NCI-H82 treated with DMSO at 0.1 percent for 48 hours (cell line): ENCODE measurements around the gene MMD2.
"Not testable (repeated sequence)": the region's sequence is repeated elsewhere in the genome, so short reads cannot be mapped to it uniquely, and the experiment has no call there.

Experiments
- DNase-seq: peaks from one replicate; lab custom pipeline; 2025; ENCODE audit not compliant: unreplicated experiment; lab: John Stamatoyannopoulos, UW

MMD2 gene

GRCh38 chr7:4895766-4896165, 63.2 kb downstream of the MMD2 start:
- DNase-seq, result no peak

GRCh38 chr7:4894482-4894881, 64.5 kb downstream of the MMD2 start:
- DNase-seq, result no peak

GRCh38 chr7:4893929-4894475, 65.0 kb downstream of the MMD2 start:
- no peak for DNase-seq

GRCh38 chr7:4893188-4893587, 65.8 kb downstream of the MMD2 start:
- DNase-seq, result not testable (repeated sequence)

GRCh38 chr7:4891522-4891921, 67.5 kb downstream of the MMD2 start:
- DNase-seq, result not testable (repeated sequence)

- DNase-seq, result no peak
Measured at GRCh38 chr7:4889682-4890081, 69.3 kb downstream of the MMD2 start.

- DNase-seq, result no peak
Measured at GRCh38 chr7:4888161-4888560, 70.8 kb downstream of the MMD2 start.

GRCh38 chr7:4886671-4887070, 72.3 kb downstream of the MMD2 start:
- no peak for DNase-seq

- DNase-seq, result no peak
Measured at GRCh38 chr7:4885317-4885807, 73.6 kb downstream of the MMD2 start.

- no peak for DNase-seq
Measured at GRCh38 chr7:4884164-4884563, 74.8 kb downstream of the MMD2 start.

- peak; percentile 89 for DNase-seq
Measured at GRCh38 chr7:4883372-4884144, 75.4 kb downstream of the MMD2 start, which contains the start of gene RADIL. RADIL (minus strand) TSS chr7:4883716; CDS start chr7:4878139, 5,577 bp downstream.

GRCh38 chr7:4883033-4883371, 76.0 kb downstream of the MMD2 start:
- DNase-seq, result no peak

- DNase-seq, result no peak
Measured at GRCh38 chr7:4882169-4883032, 76.6 kb downstream of the MMD2 start.

GRCh38 chr7:4880218-4880617, 78.8 kb downstream of the MMD2 start:
- DNase-seq, result no peak

- DNase-seq, result no peak
Measured at GRCh38 chr7:4879396-4880081, 79.4 kb downstream of the MMD2 start.

- DNase-seq, result no peak
Measured at GRCh38 chr7:4878336-4879335, 80.4 kb downstream of the MMD2 start.

- DNase-seq, result no peak
Measured at GRCh38 chr7:4876586-4876985, 82.4 kb downstream of the MMD2 start.

GRCh38 chr7:4875391-4875790, 83.6 kb downstream of the MMD2 start:
- DNase-seq, result no peak

- no peak for DNase-seq
Measured at GRCh38 chr7:4873071-4873944, 85.7 kb downstream of the MMD2 start.
